CD4-positive, alpha-beta memory T cell (primary cell): Measurements from ENCODE around the gene GPR156. TPM values are rescaled to one million over a fixed set of nuclear protein-coding genes. Genes with fewer than 3 reads are reported as not detected.
A peak's percentile ranks its signal among the peaks of the same experiment; 100 is the strongest.
"Not testable (repeated sequence)": the region's sequence is repeated elsewhere in the genome, so short reads cannot be mapped to it uniquely, and the experiment has no call there.

Source experiments
- CTCF ChIA-PET: fragments of 350-600 bp; sonication (Branson Sonifier 250); formaldehyde crosslinking; loops from one replicate; lab custom pipeline; 2021; ENCODE audit warnings: inconsistent platforms; ENCODE audit not compliant: partially characterized antibody; lab: Charles Lee
- POLR2A ChIA-PET: fragments of 350-600 bp; sonication (Branson Sonifier 250); formaldehyde crosslinking; loops from one replicate; lab custom pipeline; 2021; ENCODE audit not compliant: partially characterized antibody; lab: Charles Lee
- DNase-seq, 5 donors: peaks; one replicate each; pipeline versions ENCODE4 v3.0.0 to v3.0.0-alpha.2; 2020 to 2022; ENCODE audit warnings: mixed read lengths in 1 of 5
- H3K27ac ChIP-seq: one replicate; pipeline ENCODE4 v1.7.0; 2013; ENCODE audit warnings: low read depth, low read length
- H3K27me3 ChIP-seq: 2 replicates; pipeline ENCODE4 v1.7.0; 2013; ENCODE audit warnings: mild to moderate bottlenecking, low read length, moderate library complexity; ENCODE audit not compliant: insufficient read depth
- H3K36me3 ChIP-seq: 2 replicates; pipeline ENCODE4 v1.7.0; 2013; ENCODE audit warnings: mild to moderate bottlenecking, low read length, moderate library complexity; ENCODE audit not compliant: insufficient read depth
- H3K4me1 ChIP-seq: 2 replicates; pipeline ENCODE4 v1.7.0; 2013; ENCODE audit warnings: mild to moderate bottlenecking, low read length, moderate library complexity; ENCODE audit not compliant: insufficient read depth
- H3K4me3 ChIP-seq, 2 donors: one replicate each; pipeline ENCODE4 v1.7.0; 2013; ENCODE audit warnings: low read length in 2 of 2, mild to moderate bottlenecking in 1 of 2
- H3K9me3 ChIP-seq, 2 donors: one replicate each; pipeline ENCODE4 v1.7.0; 2013; ENCODE audit warnings: low read length in 2 of 2, control low read depth in 1 of 2; ENCODE audit not compliant: control insufficient read depth in 1 of 2
- H3K27ac Mint-ChIP-seq, 7 donors: one replicate each; pipeline ENCODE4 v1.8.0; 2020 to 2021; ENCODE audit warnings: mixed read lengths in 7 of 7, mild to moderate bottlenecking in 6 of 7, inconsistent platforms in 3 of 7, moderate library complexity in 3 of 7
- H3K27me3 Mint-ChIP-seq, 2 donors: one replicate each; pipeline ENCODE4 v1.8.0; 2020 to 2021; ENCODE audit warnings: mixed read lengths in 2 of 2
- H3K36me3 Mint-ChIP-seq, 2 donors: one replicate each; pipeline ENCODE4 v1.8.0; 2020 to 2021; ENCODE audit warnings: mixed read lengths in 2 of 2, inconsistent platforms in 1 of 2, mild to moderate bottlenecking in 1 of 2
- H3K4me1 Mint-ChIP-seq, 4 donors: one replicate each; pipeline ENCODE4 v1.8.0; 2020 to 2021; ENCODE audit warnings: mixed read lengths in 4 of 4, mild to moderate bottlenecking in 1 of 4
- H3K4me3 Mint-ChIP-seq, 8 donors: one replicate each; pipeline ENCODE4 v1.8.0; 2020 to 2021; ENCODE audit warnings: mixed read lengths in 8 of 8, mild to moderate bottlenecking in 7 of 8, moderate library complexity in 6 of 8, inconsistent platforms in 3 of 8
- H3K9me3 Mint-ChIP-seq, 8 donors: one replicate each; pipeline ENCODE4 v1.8.0; 2020 to 2021; ENCODE audit warnings: mixed read lengths in 8 of 8, mild to moderate bottlenecking in 5 of 8, inconsistent platforms in 3 of 8, moderate library complexity in 1 of 8
- intact Hi-C: fragments of 100-400 bp; cut with micrococcal nuclease; formaldehyde crosslinking; loops from one replicate; pipeline ENCODE4 v1.15.1; 2023
- polyA plus RNA-seq, 2 donors: library from polyadenylated mRNA; unstranded; fragments of 300-500 nt; fragmentation: Illumina TruSeq; gene quantifications; one replicate each; pipeline ENCODE4 v1.2.3, GENCODE V29; 2021
- total RNA-seq, 2 experiments: library from RNA; stranded (reverse); gene quantifications; one replicate each; pipeline ENCODE4 v1.2.3, GENCODE V29; 2021

GPR156 gene
- not detected for total RNA-seq
- not detected for polyA plus RNA-seq

- peaks cover 5% of the 10 kb centered on the region for H3K27me3 ChIP-seq
- no peaks in the 10 kb centered on the region for H3K9me3 ChIP-seq
- peaks cover 0 to 3% (median 0%) of the 10 kb centered on the region in 8 donors for H3K9me3 Mint-ChIP-seq
- peak within 1 kb of the TSS in 6 of 8 donors; percentile 4 to 54 (median 36) for H3K4me3 Mint-ChIP-seq
- no peaks in the 10 kb centered on the region for H3K36me3 Mint-ChIP-seq
- ChIA-PET CTCF (no interaction called here), POLR2A (no interaction called here)
- no peak within 1 kb of the TSS for H3K27ac ChIP-seq
- no peaks in the 10 kb centered on the region for H3K36me3 ChIP-seq
- H3K4me1 ChIP-seq, result no peaks in the 10 kb centered on the region
- DNase-seq, result no peak
- H3K27me3 Mint-ChIP-seq, result peaks cover 39 to 51% of the 10 kb centered on the region in 2 donors
- H3K4me3 ChIP-seq, result no peak within 1 kb of the TSS
- H3K27ac Mint-ChIP-seq, result no peak within 1 kb of the TSS
- peaks cover 0 to 10% (median 2%) of the 10 kb centered on the region in 4 donors for H3K4me1 Mint-ChIP-seq
- intact Hi-C loops, result no loop called here
Observed at GRCh38 chr3:120284747-120285507, at the start of gene GPR156. Gene GPR156 (minus strand): TSS chr3:120285222. CDS start chr3:120244098, 41,124 bp downstream.

GRCh38 chr3:120332646-120333045 is 47.6 kb upstream of the GPR156 start:
- H3K9me3 ChIP-seq, result no peaks in the 10 kb centered on the region
- POLR2A ChIA-PET, result interaction anchor here (2.5 kb wide), 1 partner anchor 16 kb away, joined by 10 read pairs; the partner anchor contains the start of gene LRRC58
- Mint-ChIP-seq H3K4me1 (peaks cover 6 to 12% (median 10%) of the 10 kb centered on the region in 4 donors), H3K9me3 (no peaks in the 10 kb centered on the region), H3K36me3 (peaks cover 39 to 61% of the 10 kb centered on the region in 2 donors), H3K27ac (no peak overlapping the region), H3K27me3 (no peaks in the 10 kb centered on the region), H3K4me3 (no peak overlapping the region)
- intact Hi-C loops, result no loop called here
- no peak overlapping the region for H3K4me3 ChIP-seq
- H3K27me3 ChIP-seq, result no peaks in the 10 kb centered on the region
- peaks cover 48% of the 10 kb centered on the region for H3K36me3 ChIP-seq
- CTCF ChIA-PET, result interaction anchor here (0.7 to 1.8 kb wide), 4 partner anchors 10 to 897 kb away, joined by 3 to 4 read pairs (median 3); no protein-coding TSS in a partner anchor
- DNase-seq, result no peak
- no peak overlapping the region for H3K27ac ChIP-seq
- no peaks in the 10 kb centered on the region for H3K4me1 ChIP-seq

GRCh38 chr3:120331076-120331475 is 46.1 kb upstream of the GPR156 start:
- ChIA-PET POLR2A (interaction anchor here (0.7 kb wide), 1 partner anchor 18 kb away, joined by 4 read pairs; the partner anchor contains the start of gene LRRC58), CTCF (no interaction called here)
- Mint-ChIP-seq H3K27ac (peak overlapping the region in 2 of 7 donors; percentile 9 to 25), H3K27me3 (no peaks in the 10 kb centered on the region), H3K4me3 (no peak overlapping the region), H3K4me1 (peaks cover 3 to 7% (median 4%) of the 10 kb centered on the region in 4 donors), H3K9me3 (no peaks in the 10 kb centered on the region), H3K36me3 (peaks cover 41 to 61% of the 10 kb centered on the region in 2 donors)
- DNase-seq, result no peak
- H3K36me3 ChIP-seq, result peaks cover 55% of the 10 kb centered on the region
- H3K27me3 ChIP-seq, result no peaks in the 10 kb centered on the region
- no peaks in the 10 kb centered on the region for H3K4me1 ChIP-seq
- H3K4me3 ChIP-seq, result no peak overlapping the region
- intact Hi-C loops, result no loop called here
- no peaks in the 10 kb centered on the region for H3K9me3 ChIP-seq
- H3K27ac ChIP-seq, result no peak overlapping the region

- H3K27me3 Mint-ChIP-seq, result no peaks in the 10 kb centered on the region
- H3K36me3 Mint-ChIP-seq, result peaks cover 39 to 49% of the 10 kb centered on the region in 2 donors
Observed at GRCh38 chr3:120326784-120327183, 41.8 kb upstream of the GPR156 start.

GRCh38 chr3:120324190-120324589 is 39.2 kb upstream of the GPR156 start:
- peaks cover 0 to 2% (median 0%) of the 10 kb centered on the region in 4 donors for H3K4me1 Mint-ChIP-seq
- ChIA-PET POLR2A (no interaction called here), CTCF (no interaction called here)
- Histone ChIP-seq H3K36me3 (peaks cover 11% of the 10 kb centered on the region), H3K27ac (no peak overlapping the region), H3K9me3 (no peaks in the 10 kb centered on the region), H3K27me3 (no peaks in the 10 kb centered on the region), H3K4me1 (no peaks in the 10 kb centered on the region), H3K4me3 (no peak overlapping the region)
- intact Hi-C loops, result no loop called here
- H3K27me3 Mint-ChIP-seq, result no peaks in the 10 kb centered on the region
- peaks cover 33 to 49% of the 10 kb centered on the region in 2 donors for H3K36me3 Mint-ChIP-seq
- no peak overlapping the region for H3K4me3 Mint-ChIP-seq
- peaks cover 0 to 6% (median 1%) of the 10 kb centered on the region in 8 donors for H3K9me3 Mint-ChIP-seq
- H3K27ac Mint-ChIP-seq, result no peak overlapping the region
- DNase-seq, result no peak

More at GRCh38 chr3:120326784-120327183, 41.8 kb upstream of the GPR156 start:
- ChIA-PET CTCF (interaction anchor here (2.1 kb wide), 1 partner anchor 16 kb away, joined by 4 read pairs; no protein-coding TSS in a partner anchor), POLR2A (no interaction called here)
- Mint-ChIP-seq H3K9me3 (peaks cover 0 to 3% (median 0%) of the 10 kb centered on the region in 8 donors), H3K4me1 (peaks cover 0 to 2% (median 0%) of the 10 kb centered on the region in 4 donors), H3K4me3 (no peak overlapping the region), H3K27ac (no peak overlapping the region)
- DNase-seq, result no peak
- Histone ChIP-seq H3K36me3 (peaks cover 27% of the 10 kb centered on the region), H3K27ac (no peak overlapping the region), H3K27me3 (no peaks in the 10 kb centered on the region), H3K4me1 (no peaks in the 10 kb centered on the region), H3K9me3 (no peaks in the 10 kb centered on the region), H3K4me3 (no peak overlapping the region)
- intact Hi-C loops, result no loop called here

GRCh38 chr3:120323761-120324160 is 38.7 kb upstream of the GPR156 start:
- POLR2A ChIA-PET, H3K27me3 ChIP-seq, H3K4me3 Mint-ChIP-seq, H3K9me3 ChIP-seq, DNase-seq, H3K4me1 ChIP-seq, H3K27me3 Mint-ChIP-seq, H3K4me1 Mint-ChIP-seq, CTCF ChIA-PET, H3K4me3 ChIP-seq, H3K27ac ChIP-seq, intact Hi-C loops, H3K9me3 Mint-ChIP-seq: not testable (repeated sequence)
- H3K36me3 ChIP-seq, result peaks cover 11% of the 10 kb centered on the region
- H3K27ac Mint-ChIP-seq, result peak overlapping the region in 1 of 7 donors; percentile 41
- H3K36me3 Mint-ChIP-seq, result peaks cover 36 to 49% of the 10 kb centered on the region in 2 donors
